Keratinocyte (primary cell): Measurements from ENCODE around the gene EVI5. TPM values are rescaled to one million over a fixed set of nuclear protein-coding genes. Genes with fewer than 3 reads are reported as not detected.

Experiments
- DNase-seq: peaks from one replicate; pipeline ENCODE4 v3.0.0-alpha.2; 2011; ENCODE audit warnings: low read depth, missing footprints, low spot score
- FAIRE-seq: peaks from 2 replicates; lab custom pipeline; 2011; peaks lifted over from hg19 to GRCh38; lab: Jason Lieb, UNC
- H2AFZ ChIP-seq: 2 replicates; pipeline ENCODE4 v1.6.0; 2012; ENCODE audit warnings: low read length, control low read depth, inconsistent platforms; ENCODE audit not compliant: control insufficient read depth
- H3K27ac ChIP-seq: 2 replicates; pipeline ENCODE4 v1.5.1; 2011; ENCODE audit warnings: low read length; ENCODE audit not compliant: control insufficient read depth, insufficient read depth
- H3K27me3 ChIP-seq: 3 replicates; pipeline ENCODE4 v1.6.0; 2011; ENCODE audit warnings: low read length; ENCODE audit not compliant: control insufficient read depth, insufficient read depth; ENCODE audit errors: extremely low read depth
- H3K36me3 ChIP-seq, 2 experiments: 2 replicates in 1 of 2; 3 replicates in 1 of 2; pipeline ENCODE4 v1.5.1; 2011; ENCODE audit warnings: low read length in 2 of 2, mild to moderate bottlenecking in 1 of 2; ENCODE audit not compliant: control insufficient read depth in 2 of 2, insufficient read depth in 2 of 2; ENCODE audit errors: extremely low read depth in 1 of 2
- H3K4me1 ChIP-seq: 3 replicates; pipeline ENCODE4 v1.5.1; 2011; ENCODE audit warnings: low read length; ENCODE audit not compliant: control insufficient read depth, insufficient read depth; ENCODE audit errors: extremely low read depth
- H3K4me2 ChIP-seq: 3 replicates; pipeline ENCODE4 v1.6.0; 2011; ENCODE audit warnings: low read depth, low read length; ENCODE audit not compliant: control insufficient read depth, insufficient read depth; ENCODE audit errors: extremely low read depth
- H3K4me3 ChIP-seq, 3 experiments: fragments of 200-600 bp in 1 of 3; sonication (generic) in 1 of 3; 2 replicates in 2 of 3; 3 replicates in 1 of 3; pipeline ENCODE4 v1.5.1; 2011 to 2016; ENCODE audit warnings: low read length in 3 of 3, mild to moderate bottlenecking in 3 of 3, control low read depth in 2 of 3, inconsistent platforms in 1 of 3, low read depth in 1 of 3, mixed read lengths in 1 of 3, mixed run types in 1 of 3, moderate library complexity in 1 of 3; ENCODE audit not compliant: control insufficient read depth in 2 of 3, insufficient read depth in 2 of 3; ENCODE audit errors: extremely low read depth in 1 of 3
- H3K79me2 ChIP-seq: 2 replicates; pipeline ENCODE4 v1.6.0; 2012; ENCODE audit warnings: low read length; ENCODE audit not compliant: control insufficient read depth, insufficient read depth
- H3K9ac ChIP-seq: 3 replicates; pipeline ENCODE4 v1.6.0; 2011; ENCODE audit warnings: low read length; ENCODE audit not compliant: control insufficient read depth, insufficient read depth; ENCODE audit errors: extremely low read depth
- H3K9me1 ChIP-seq: 3 replicates; pipeline ENCODE4 v1.6.0; 2011; ENCODE audit warnings: low read length; ENCODE audit not compliant: control insufficient read depth, insufficient read depth; ENCODE audit errors: extremely low read depth
- H3K9me3 ChIP-seq: 2 replicates; pipeline ENCODE4 v1.5.1; 2012; ENCODE audit warnings: low read depth, low read length; ENCODE audit not compliant: control insufficient read depth
- H4K20me1 ChIP-seq: 3 replicates; pipeline ENCODE4 v1.6.0; 2011; ENCODE audit warnings: low read length; ENCODE audit not compliant: control insufficient read depth, insufficient read depth; ENCODE audit errors: extremely low read depth
- CTCF ChIP-seq, 3 experiments: IDR thresholded peaks in 1 of 3; conservative IDR thresholded peaks in 1 of 3; optimal IDR thresholded peaks in 1 of 3; 2 replicates in 2 of 3; 3 replicates in 1 of 3; pipeline versions ENCODE3 to v1.5.1; 2011; ENCODE audit warnings: low read length in 3 of 3, mild to moderate bottlenecking in 3 of 3, moderate library complexity in 2 of 3, control low read depth in 1 of 3, inconsistent platforms in 1 of 3; ENCODE audit not compliant: insufficient read depth in 2 of 3; ENCODE audit errors: extremely low read depth in 1 of 3
- EZH2 ChIP-seq: IDR thresholded peaks from one replicate; pipeline ENCODE4 v1.6.1; 2012; ENCODE audit warnings: inconsistent platforms, mild to moderate bottlenecking, low read length, moderate library complexity
- dilution Hi-C: fragments of 300-500 bp; cut with MboI; formaldehyde crosslinking; loops from one replicate; pipeline ENCODE4 v1.7.0; 2020; ENCODE audit warnings: low sequenced_read_pairs; ENCODE audit not compliant: extremely low pct_ligation_motif_present
- polyA plus RNA-seq, 5 experiments: library from polyadenylated mRNA; depleted of rRNA in 3 of 5; stranded (reverse) in 3 of 5; stranded (forward) in 1 of 5; unstranded in 1 of 5; fragments of >200 nt; gene quantifications; 1 replicate in 1 of 5; 2 replicates in 3 of 5; 3 replicates in 1 of 5; pipeline versions ENCODE4 v1.2.1 to v1.2.3, GENCODE V29; 2011 to 2012; ENCODE audit warnings: missing spikeins in 2 of 5, low read depth in 1 of 5, low replicate concordance in 1 of 5

Gene EVI5
- polyA plus RNA-seq, 1 donor (not counting 4 experiments of a cell fraction or from before 2014, with no cell fraction given): 23.2 TPM

- no peak overlapping the region for H3K9ac ChIP-seq
- no peaks in the 10 kb centered on the region for H4K20me1 ChIP-seq
- FAIRE-seq: no peak
- no peak for DNase-seq
- no peaks in the 10 kb centered on the region for H3K79me2 ChIP-seq
- H3K4me2 ChIP-seq: no peak overlapping the region
- dilution Hi-C loops: no loop called here
- no peaks in the 10 kb centered on the region for H3K27me3 ChIP-seq
- H3K4me1 ChIP-seq: no peaks in the 10 kb centered on the region
- no peak overlapping the region for H2AFZ ChIP-seq
- no peak overlapping the region for H3K4me3 ChIP-seq
- TF ChIP-seq EZH2: no peak
- no peak for TF ChIP-seq CTCF (optimal IDR thresholded peaks at IDR 0.05 in 1 of 3, IDR thresholded peaks at IDR 0.05 in 1 of 3, conservative IDR thresholded peaks at IDR 0.05 in 1 of 3; ENCODE audit: extremely low read depth in 1 of 3, insufficient read depth in 2 of 3, low read length in 3 of 3)
- H3K9me1 ChIP-seq: no peaks in the 10 kb centered on the region
- H3K27ac ChIP-seq: no peak overlapping the region
- H3K36me3 ChIP-seq: no peaks in the 10 kb centered on the region
- no peaks in the 10 kb centered on the region for H3K9me3 ChIP-seq
Measured at GRCh38 chr1:92500552-92500951, 284.4 kb downstream of the EVI5 start.

GRCh38 chr1:92495392-92496063 lies 289.4 kb downstream of the EVI5 start:
- Histone ChIP-seq H4K20me1 (no peaks in the 10 kb centered on the region), H3K27ac (no peak overlapping the region), H3K9me1 (no peaks in the 10 kb centered on the region), H3K27me3 (no peaks in the 10 kb centered on the region), H3K9ac (no peak overlapping the region), H3K36me3 (no peaks in the 10 kb centered on the region), H3K4me2 (no peak overlapping the region), H3K4me1 (no peaks in the 10 kb centered on the region), H3K9me3 (no peaks in the 10 kb centered on the region), H2AFZ (no peak overlapping the region), H3K79me2 (no peaks in the 10 kb centered on the region), H3K4me3 (no peak overlapping the region)
- dilution Hi-C loops: no loop called here
- DNase-seq: no peak
- no peak for FAIRE-seq
- TF ChIP-seq EZH2: no peak
- TF ChIP-seq CTCF (optimal IDR thresholded peaks at IDR 0.05 in 1 of 3, IDR thresholded peaks at IDR 0.05 in 1 of 3, conservative IDR thresholded peaks at IDR 0.05 in 1 of 3; ENCODE audit: extremely low read depth in 1 of 3, insufficient read depth in 2 of 3, low read length in 3 of 3): no peak
